OCI-M2 (cell line): Measurements from ENCODE around the gene DENND1A.

Source experiments
- DNase-seq: peaks from one replicate; lab custom pipeline; 2025; ENCODE audit not compliant: unreplicated experiment; lab: John Stamatoyannopoulos, UW

The DENND1A gene

GRCh38 chr9:123548741-123549545 lies 381.0 kb downstream of the DENND1A start:
- no peak for DNase-seq

GRCh38 chr9:123544007-123544827 lies 385.7 kb downstream of the DENND1A start:
- no peak for DNase-seq

- no peak for DNase-seq
Observed at GRCh38 chr9:123543492-123543891, 386.4 kb downstream of the DENND1A start.

- DNase-seq: no peak
Observed at GRCh38 chr9:123542435-123543225, 387.3 kb downstream of the DENND1A start.

GRCh38 chr9:123541411-123541810 lies 388.5 kb downstream of the DENND1A start:
- DNase-seq: no peak

- DNase-seq: no peak
Observed at GRCh38 chr9:123540457-123540856, 389.5 kb downstream of the DENND1A start.

- no peak for DNase-seq
Observed at GRCh38 chr9:123537809-123538208, 392.1 kb downstream of the DENND1A start.

- DNase-seq: no peak
Observed at GRCh38 chr9:123536455-123536868, 393.5 kb downstream of the DENND1A start.

- DNase-seq: no peak
Observed at GRCh38 chr9:123534336-123534735, 395.6 kb downstream of the DENND1A start.

- DNase-seq: no peak
Observed at GRCh38 chr9:123530244-123530643, 399.7 kb downstream of the DENND1A start.

- no peak for DNase-seq
Observed at GRCh38 chr9:123528501-123528900, 401.4 kb downstream of the DENND1A start.

- DNase-seq: no peak
Observed at GRCh38 chr9:123527981-123528380, 401.9 kb downstream of the DENND1A start.

- DNase-seq: no peak
Observed at GRCh38 chr9:123525957-123526356, 404.0 kb downstream of the DENND1A start.

- DNase-seq: no peak
Observed at GRCh38 chr9:123525424-123525823, 404.5 kb downstream of the DENND1A start.

GRCh38 chr9:123524866-123525265 lies 405.1 kb downstream of the DENND1A start:
- no peak for DNase-seq

GRCh38 chr9:123523845-123524244 lies 406.1 kb downstream of the DENND1A start:
- no peak for DNase-seq

GRCh38 chr9:123523001-123523400 lies 406.9 kb downstream of the DENND1A start:
- no peak for DNase-seq

- no peak for DNase-seq
Observed at GRCh38 chr9:123522251-123522650, 407.7 kb downstream of the DENND1A start.

- no peak for DNase-seq
Observed at GRCh38 chr9:123518338-123518737, 411.6 kb downstream of the DENND1A start.

GRCh38 chr9:123517512-123517911 lies 412.4 kb downstream of the DENND1A start:
- no peak for DNase-seq

GRCh38 chr9:123514766-123515165 lies 415.2 kb downstream of the DENND1A start:
- no peak for DNase-seq
